ENCODE results near the gene ZNF628.

The ZNF628 gene

GRCh38 chr19:55528030-55528803 is 51.8 kb downstream of the ZNF628 start:
- H3K79me1 ChIP-seq (ENCODE audit: low read length): no peaks in the 10 kb centered on the region
- H3K36me3 ChIP-seq (ENCODE audit: control insufficient read depth in 1 of 2, insufficient read depth in 2 of 2, low read length in 2 of 2): no peaks in the 10 kb centered on the region
- H3K4me3 ChIP-seq (ENCODE audit: low read depth, low read length): peak overlapping the region; percentile 1
- no peak overlapping the region for H2AFZ ChIP-seq (ENCODE audit: insufficient read depth, low read length, poor library complexity)
- no peak overlapping the region for H3K9ac ChIP-seq (ENCODE audit: low read length)
- no peak overlapping the region for H4K91ac ChIP-seq (ENCODE audit: low read depth, low read length)
- H3K23ac ChIP-seq (ENCODE audit: low read length): no peak overlapping the region
- H4K8ac ChIP-seq (ENCODE audit: low read depth, low read length): no peak overlapping the region
- H2BK5ac ChIP-seq (ENCODE audit: low read depth, low read length, poor library complexity): no peak overlapping the region
- no peak overlapping the region for H4K12ac ChIP-seq (ENCODE audit: low read depth, low read length)
- H2BK12ac ChIP-seq (ENCODE audit: low read length): no peak overlapping the region
- H3K27ac ChIP-seq (ENCODE audit: low read depth, low read length): no peak overlapping the region
- H3K18ac ChIP-seq (ENCODE audit: low read length): no peak overlapping the region
- H3K27me3 ChIP-seq (ENCODE audit: insufficient read depth, low read length): no peaks in the 10 kb centered on the region
- no peak overlapping the region for H2AK5ac ChIP-seq (ENCODE audit: low read length)
- DNase-seq: no peak
- H3K4me1 ChIP-seq (ENCODE audit: control insufficient read depth in 1 of 2, insufficient read depth in 2 of 2, low read length in 2 of 2): no peaks in the 10 kb centered on the region
- no peak overlapping the region for H3K4ac ChIP-seq (ENCODE audit: low read depth, low read length)
- H3K4me2 ChIP-seq (ENCODE audit: low read length): no peak overlapping the region
- H2BK120ac ChIP-seq (ENCODE audit: insufficient read depth, low read length, poor library complexity): no peak overlapping the region
- no peak overlapping the region for H3K14ac ChIP-seq (ENCODE audit: low read length)
- H3K79me2 ChIP-seq (ENCODE audit: control insufficient read depth, insufficient read depth, low read length, poor library complexity): no peaks in the 10 kb centered on the region
- peaks cover 11% of the 10 kb centered on the region for H3K9me3 ChIP-seq (ENCODE audit: insufficient read depth, low read depth, low read length)
- WGBS (ENCODE audit: extremely low coverage, insufficient coverage, insufficient read length): no CpG with 5 or more reads among the region's 15 CpGs

- H2BK12ac ChIP-seq (ENCODE audit: low read length): no peak overlapping the region
- no peak overlapping the region for H2AK5ac ChIP-seq (ENCODE audit: low read length)
- no peak overlapping the region for H3K4ac ChIP-seq (ENCODE audit: low read depth, low read length)
- no peak overlapping the region for H2BK120ac ChIP-seq (ENCODE audit: insufficient read depth, low read length, poor library complexity)
- H3K79me1 ChIP-seq (ENCODE audit: low read length): no peaks in the 10 kb centered on the region
- H3K14ac ChIP-seq (ENCODE audit: low read length): no peak overlapping the region
- no peak overlapping the region for H3K9ac ChIP-seq (ENCODE audit: low read length)
- H2BK5ac ChIP-seq (ENCODE audit: low read depth, low read length, poor library complexity): no peak overlapping the region
- H4K12ac ChIP-seq (ENCODE audit: low read depth, low read length): no peak overlapping the region
- H3K79me2 ChIP-seq (ENCODE audit: control insufficient read depth, insufficient read depth, low read length, poor library complexity): no peaks in the 10 kb centered on the region
- no peak overlapping the region for H3K4me3 ChIP-seq (ENCODE audit: low read depth, low read length)
- DNase-seq: no peak
- H3K9me3 ChIP-seq (ENCODE audit: insufficient read depth, low read depth, low read length): peaks cover 11% of the 10 kb centered on the region
- no peak overlapping the region for H4K8ac ChIP-seq (ENCODE audit: low read depth, low read length)
- no peaks in the 10 kb centered on the region for H3K4me1 ChIP-seq (ENCODE audit: control insufficient read depth in 1 of 2, insufficient read depth in 2 of 2, low read length in 2 of 2)
- no peak overlapping the region for H3K18ac ChIP-seq (ENCODE audit: low read length)
- H2AFZ ChIP-seq (ENCODE audit: insufficient read depth, low read length, poor library complexity): no peak overlapping the region
- H3K4me2 ChIP-seq (ENCODE audit: low read length): no peak overlapping the region
- H4K91ac ChIP-seq (ENCODE audit: low read depth, low read length): no peak overlapping the region
- H3K27ac ChIP-seq (ENCODE audit: low read depth, low read length): no peak overlapping the region
- H3K23ac ChIP-seq (ENCODE audit: low read length): no peak overlapping the region
- WGBS (ENCODE audit: extremely low coverage, insufficient coverage, insufficient read length): no CpG with 5 or more reads among the region's 56 CpGs
- H3K27me3 ChIP-seq (ENCODE audit: insufficient read depth, low read length): no peaks in the 10 kb centered on the region
- H3K36me3 ChIP-seq (ENCODE audit: control insufficient read depth in 1 of 2, insufficient read depth in 2 of 2, low read length in 2 of 2): no peaks in the 10 kb centered on the region
These were observed 53.3 kb downstream of the ZNF628 start for GRCh38 chr19:55529636-55530234.

GRCh38 chr19:55530996-55531395 is 54.6 kb downstream of the ZNF628 start:
- Histone ChIP-seq H2AK5ac (ENCODE audit: low read length) (no peak overlapping the region), H3K18ac (ENCODE audit: low read length) (no peak overlapping the region), H2BK5ac (ENCODE audit: low read depth, low read length, poor library complexity) (no peak overlapping the region)

More at GRCh38 chr19:55530996-55531395, 54.6 kb downstream of the ZNF628 start:
- Histone ChIP-seq H3K23ac (ENCODE audit: low read length) (no peak overlapping the region), H3K4me3 (ENCODE audit: low read depth, low read length) (no peak overlapping the region), H3K9me3 (ENCODE audit: insufficient read depth, low read depth, low read length) (peaks cover 11% of the 10 kb centered on the region), H3K4me2 (ENCODE audit: low read length) (no peak overlapping the region), H3K79me1 (ENCODE audit: low read length) (no peaks in the 10 kb centered on the region), H2AFZ (ENCODE audit: insufficient read depth, low read length, poor library complexity) (no peak overlapping the region), H3K27ac (ENCODE audit: low read depth, low read length) (no peak overlapping the region), H2BK12ac (ENCODE audit: low read length) (no peak overlapping the region), H3K4ac (ENCODE audit: low read depth, low read length) (no peak overlapping the region), H3K9ac (ENCODE audit: low read length) (no peak overlapping the region), H3K4me1 (ENCODE audit: control insufficient read depth in 1 of 2, insufficient read depth in 2 of 2, low read length in 2 of 2) (no peaks in the 10 kb centered on the region), H3K79me2 (ENCODE audit: control insufficient read depth, insufficient read depth, low read length, poor library complexity) (no peaks in the 10 kb centered on the region), H2BK120ac (ENCODE audit: insufficient read depth, low read length, poor library complexity) (no peak overlapping the region), H4K12ac (ENCODE audit: low read depth, low read length) (no peak overlapping the region), H3K27me3 (ENCODE audit: insufficient read depth, low read length) (no peaks in the 10 kb centered on the region), H3K14ac (ENCODE audit: low read length) (no peak overlapping the region), H4K91ac (ENCODE audit: low read depth, low read length) (no peak overlapping the region), H3K36me3 (ENCODE audit: control insufficient read depth in 1 of 2, insufficient read depth in 2 of 2, low read length in 2 of 2) (no peaks in the 10 kb centered on the region), H4K8ac (ENCODE audit: low read depth, low read length) (no peak overlapping the region)
- no peak for DNase-seq
- WGBS (ENCODE audit: extremely low coverage, insufficient coverage, insufficient read length): no CpG with 5 or more reads among the region's 26 CpGs
